GM12892 (cell line): ENCODE measurements around the gene PCSK6.

Experiments
- DNase-seq: peaks from one replicate; pipeline ENCODE4 v3.0.0; 2011; ENCODE audit not compliant: insufficient read length
- FAIRE-seq: peaks from 2 replicates; lab custom pipeline; 2011; peaks lifted over from hg19 to GRCh38; lab: Jason Lieb, UNC
- POLR2A ChIP-seq: IDR thresholded peaks from 2 replicates; pipeline ENCODE4 v1.6.1; 2011; ENCODE audit warnings: low read depth, low read length, control low read depth
- POLR2AphosphoS5 ChIP-seq: IDR thresholded peaks from 2 replicates; pipeline ENCODE4 v1.6.1; 2011; ENCODE audit warnings: low read depth, low read length, control low read depth
- TAF1 ChIP-seq: IDR thresholded peaks from 2 replicates; pipeline ENCODE4 v1.6.1; 2011; ENCODE audit warnings: low read depth, mild to moderate bottlenecking, control low read depth, low read length, borderline replicate concordance

PCSK6 gene

GRCh38 chr15:101444015-101444414 is 45.5 kb downstream of the PCSK6 start:
- no peak for FAIRE-seq
- no peak for TF ChIP-seq POLR2A
- TF ChIP-seq TAF1, result no peak
- no peak for TF ChIP-seq POLR2AphosphoS5
- no peak for DNase-seq

- DNase-seq (no peak), FAIRE-seq (no peak)
- no peak for TF ChIP-seq POLR2AphosphoS5
- no peak for TF ChIP-seq POLR2A
- TF ChIP-seq TAF1, result no peak
Observed at GRCh38 chr15:101442272-101442671, 47.2 kb downstream of the PCSK6 start.

GRCh38 chr15:101441696-101442095 is 47.8 kb downstream of the PCSK6 start:
- no peak for DNase-seq
- TF ChIP-seq TAF1 (no peak), POLR2AphosphoS5 (no peak), POLR2A (no peak)
- no peak for FAIRE-seq

GRCh38 chr15:101440846-101441590 is 48.5 kb downstream of the PCSK6 start:
- DNase-seq (no peak), FAIRE-seq (no peak)
- no peak for TF ChIP-seq POLR2AphosphoS5
- no peak for TF ChIP-seq POLR2A
- no peak for TF ChIP-seq TAF1

- no peak for TF ChIP-seq POLR2A
- no peak for TF ChIP-seq POLR2AphosphoS5
- TF ChIP-seq TAF1, result no peak
- FAIRE-seq, result no peak
- DNase-seq, result no peak
Observed at GRCh38 chr15:101439920-101440319, 49.6 kb downstream of the PCSK6 start.

- no peak for FAIRE-seq
- no peak for DNase-seq
- no peak for TF ChIP-seq POLR2A
- TF ChIP-seq POLR2AphosphoS5, result no peak
- TF ChIP-seq TAF1, result no peak
Observed at GRCh38 chr15:101439285-101439919, 50.1 kb downstream of the PCSK6 start.

- no peak for TF ChIP-seq POLR2AphosphoS5
- TF ChIP-seq TAF1, result no peak
- TF ChIP-seq POLR2A, result no peak
- DNase-seq (no peak), FAIRE-seq (no peak)
Observed at GRCh38 chr15:101438482-101439284, 50.8 kb downstream of the PCSK6 start.

- no peak for DNase-seq
- TF ChIP-seq POLR2A (no peak), POLR2AphosphoS5 (no peak), TAF1 (no peak)
- FAIRE-seq, result no peak
Observed at GRCh38 chr15:101437618-101438481, 51.7 kb downstream of the PCSK6 start.

GRCh38 chr15:101437209-101437608 is 52.3 kb downstream of the PCSK6 start:
- TF ChIP-seq POLR2A (no peak), TAF1 (no peak), POLR2AphosphoS5 (no peak)
- DNase-seq (no peak), FAIRE-seq (no peak)

GRCh38 chr15:101436526-101436925 is 53.0 kb downstream of the PCSK6 start:
- FAIRE-seq, result no peak
- DNase-seq, result no peak
- no peak for TF ChIP-seq POLR2AphosphoS5

GRCh38 chr15:101435761-101436160 is 53.7 kb downstream of the PCSK6 start:
- no peak for DNase-seq
- no peak for FAIRE-seq
- TF ChIP-seq POLR2A (no peak), TAF1 (no peak), POLR2AphosphoS5 (no peak)
